H9 (cell line): ENCODE data around the gene SKAP1. TPM values are rescaled to one million over a fixed set of nuclear protein-coding genes. Genes with fewer than 3 reads are reported as not detected.

Experiments used
- DNase-seq: peaks from one replicate; pipeline ENCODE4 v3.0.0-alpha.2; 2017
- H2AFZ ChIP-seq: one replicate; pipeline ENCODE4 v1.6.1; 2013; ENCODE audit warnings: mild to moderate bottlenecking, low read length, control low read depth, moderate library complexity
- H2AK5ac ChIP-seq: 2 replicates; pipeline ENCODE4 v1.6.1; 2013; ENCODE audit warnings: low read length, control low read depth, mixed read lengths; ENCODE audit not compliant: insufficient read length
- H2BK120ac ChIP-seq: one replicate; pipeline ENCODE4 v1.6.1; 2013; ENCODE audit warnings: low read depth, mild to moderate bottlenecking, low read length, control low read depth, inconsistent platforms; ENCODE audit not compliant: poor library complexity, severe bottlenecking
- H2BK12ac ChIP-seq: 2 replicates; pipeline ENCODE4 v1.6.1; 2013; ENCODE audit warnings: low read length, control low read depth, mixed read lengths, low read depth; ENCODE audit not compliant: insufficient read length
- H2BK15ac ChIP-seq: 2 replicates; pipeline ENCODE4 v1.6.1; 2013; ENCODE audit warnings: low read depth, low read length, control low read depth
- H2BK20ac ChIP-seq: one replicate; pipeline ENCODE4 v1.6.1; 2013; ENCODE audit warnings: low read depth, mild to moderate bottlenecking, low read length, control low read depth, inconsistent platforms; ENCODE audit not compliant: poor library complexity, severe bottlenecking
- H2BK5ac ChIP-seq: 2 replicates; pipeline ENCODE4 v1.6.1; 2013; ENCODE audit warnings: low read length, control low read depth, mixed read lengths; ENCODE audit not compliant: insufficient read length
- H3K14ac ChIP-seq: 2 replicates; pipeline ENCODE4 v1.6.1; 2013; ENCODE audit warnings: low read length, control low read depth; ENCODE audit not compliant: insufficient read depth
- H3K18ac ChIP-seq: 2 replicates; pipeline ENCODE4 v1.6.1; 2013; ENCODE audit warnings: low read depth, mild to moderate bottlenecking, mixed read lengths, low read length, control low read depth; ENCODE audit not compliant: insufficient read length
- H3K23ac ChIP-seq: 2 replicates; pipeline ENCODE4 v1.6.1; 2013; ENCODE audit warnings: low read length, control low read depth, mixed read lengths, low read depth; ENCODE audit not compliant: insufficient read length
- H3K23me2 ChIP-seq: 2 replicates; pipeline ENCODE4 v1.6.1; 2013; ENCODE audit warnings: low read depth, mild to moderate bottlenecking, mixed read lengths, low read length, control low read depth; ENCODE audit not compliant: insufficient read length, poor library complexity, severe bottlenecking
- H3K27ac ChIP-seq: 2 replicates; pipeline ENCODE4 v1.5.1; 2013; ENCODE audit warnings: low read length, control low read depth, mixed read lengths, low read depth; ENCODE audit not compliant: insufficient read length
- H3K27me3 ChIP-seq: 2 replicates; pipeline ENCODE4 v1.6.1; 2013; ENCODE audit warnings: low read length, control low read depth, inconsistent platforms; ENCODE audit not compliant: insufficient read depth
- H3K4ac ChIP-seq: 2 replicates; pipeline ENCODE4 v1.6.1; 2013; ENCODE audit warnings: low read depth, mild to moderate bottlenecking, control low read depth, inconsistent platforms, low read length, moderate library complexity
- H3K4me1 ChIP-seq: 2 replicates; pipeline ENCODE4 v1.6.1; 2013; ENCODE audit warnings: low read length, control low read depth, inconsistent platforms; ENCODE audit not compliant: insufficient read depth
- H3K4me2 ChIP-seq: 2 replicates; pipeline ENCODE4 v1.6.1; 2013; ENCODE audit warnings: low read length, control low read depth, mixed read lengths; ENCODE audit not compliant: insufficient read length, insufficient read depth
- H3K56ac ChIP-seq: 2 replicates; pipeline ENCODE4 v1.6.1; 2013; ENCODE audit warnings: low read depth, mild to moderate bottlenecking, mixed read lengths, low read length, control low read depth; ENCODE audit not compliant: insufficient read length
- H3K79me1 ChIP-seq: 2 replicates; pipeline ENCODE4 v1.6.1; 2013; ENCODE audit warnings: low read depth, mild to moderate bottlenecking, moderate library complexity, low read length, control low read depth, inconsistent platforms; ENCODE audit not compliant: insufficient read depth, poor library complexity, severe bottlenecking
- H3K79me2 ChIP-seq: 2 replicates; pipeline ENCODE4 v1.6.1; 2013; ENCODE audit warnings: low read length, control low read depth, inconsistent platforms; ENCODE audit not compliant: insufficient read depth
- H3K9ac ChIP-seq: 2 replicates; pipeline ENCODE4 v1.6.1; 2013; ENCODE audit warnings: low read length, control low read depth, mixed read lengths; ENCODE audit not compliant: insufficient read length; ENCODE audit errors: extremely low read depth
- H3K9me3 ChIP-seq: one replicate; pipeline ENCODE4 v1.6.1; 2013; ENCODE audit warnings: low read depth, low read length, inconsistent platforms; ENCODE audit not compliant: control insufficient read depth
- H3T11ph ChIP-seq: one replicate; pipeline ENCODE4 v1.6.1; 2013; ENCODE audit warnings: mild to moderate bottlenecking, low read length, control low read depth, inconsistent platforms
- H4K20me1 ChIP-seq: one replicate; pipeline ENCODE4 v1.6.1; 2013; ENCODE audit not compliant: control insufficient read depth, insufficient read length, insufficient read depth
- H4K5ac ChIP-seq: 2 replicates; pipeline ENCODE4 v1.6.1; 2013; ENCODE audit warnings: low read depth, mild to moderate bottlenecking, mixed read lengths, low read length, control low read depth; ENCODE audit not compliant: insufficient read length
- H4K8ac ChIP-seq: replicated peaks from 2 replicates; pipeline ENCODE4 v1.6.1; 2013; ENCODE audit warnings: low read length, control low read depth, mixed read lengths, low read depth; ENCODE audit not compliant: insufficient read length
- H4K91ac ChIP-seq: 2 replicates; pipeline ENCODE4 v1.6.1; 2013; ENCODE audit warnings: low read depth, mild to moderate bottlenecking, moderate library complexity, mixed read lengths, low read length, control low read depth; ENCODE audit not compliant: insufficient read length
- H3K27ac Mint-ChIP-seq, 3 experiments: 2 replicates in 2 of 3; 3 replicates in 1 of 3; pipeline ENCODE4 v1.8.0; 2020 to 2021; ENCODE audit warnings: mixed read lengths in 3 of 3, mild to moderate bottlenecking in 1 of 3, moderate library complexity in 1 of 3
- H3K27me3 Mint-ChIP-seq: 2 replicates; pipeline ENCODE4 v1.8.0; 2021; ENCODE audit warnings: low read depth, mild to moderate bottlenecking, moderate library complexity, mixed read lengths
- H3K36me3 Mint-ChIP-seq, 3 experiments: 2 replicates in 2 of 3; 3 replicates in 1 of 3; pipeline ENCODE4 v1.8.0; 2020 to 2021; ENCODE audit warnings: low read depth in 3 of 3, mixed read lengths in 3 of 3; ENCODE audit not compliant: insufficient read depth in 1 of 3
- H3K4me1 Mint-ChIP-seq, 2 experiments: 2 replicates each; pipeline ENCODE4 v1.8.0; 2020; ENCODE audit warnings: mixed read lengths in 2 of 2
- H3K4me3 Mint-ChIP-seq, 2 experiments: 2 replicates in 1 of 2; 3 replicates in 1 of 2; pipeline ENCODE4 v1.8.0; 2020 to 2021; ENCODE audit warnings: mild to moderate bottlenecking in 2 of 2, mixed read lengths in 2 of 2, moderate library complexity in 1 of 2
- H3K9me3 Mint-ChIP-seq, 2 experiments: 2 replicates in 1 of 2; 3 replicates in 1 of 2; pipeline ENCODE4 v1.8.0; 2020; ENCODE audit warnings: mild to moderate bottlenecking in 2 of 2, mixed read lengths in 2 of 2, moderate library complexity in 1 of 2
- WGBS: extraction: QIAGEN DNeasy Blood & Tissue Kit; methylation state at CpG from one replicate; pipeline ENCODE4 v1.1.7; 2013; ENCODE audit warnings: missing lambda C conversion rate, low lambda C conversion rate, mixed read lengths; ENCODE audit not compliant: insufficient read length; ENCODE audit errors: extremely low coverage; 5-methylcytosine and 5-hydroxymethylcytosine counted together
- total RNA-seq: library from RNA; stranded (reverse); gene quantifications from 2 replicates; pipeline ENCODE4 v1.2.1, GENCODE V29; 2021
- TF ChIP-seq, protein P1 (sequence below): fragments of 200-600 bp; sonication (generic); conservative IDR thresholded peaks from 3 replicates; pipeline ENCODE4 v1.8.0; 2021; ENCODE audit warnings: antibody characterized with exemption, mild to moderate bottlenecking

SKAP1 gene
- total RNA-seq, 1 experiment from 2014 or later, result not detected

DNA sequence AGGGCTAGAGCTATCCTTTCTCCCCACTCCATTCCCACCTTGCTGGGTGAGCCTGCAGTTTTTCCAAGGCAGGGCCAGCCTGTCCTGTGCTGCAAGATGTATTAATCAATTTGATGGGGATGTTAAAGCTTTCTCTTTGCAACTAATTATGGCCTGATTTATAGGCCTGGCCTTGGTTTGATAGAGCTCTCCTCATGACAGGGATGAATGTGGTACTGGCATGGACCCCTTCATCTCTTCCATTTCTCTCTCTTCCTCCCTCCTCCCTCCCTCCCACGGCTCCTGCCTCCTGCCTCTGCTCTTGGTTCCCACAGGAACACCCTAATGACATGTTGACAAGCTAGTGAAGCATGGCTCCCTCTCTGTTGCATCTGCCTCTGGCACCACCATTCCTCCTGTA is 47.2 kb upstream of the SKAP1 start:
- Histone ChIP-seq H3K9ac (no peak overlapping the region), H3K27ac (no peak overlapping the region), H2BK15ac (no peak overlapping the region), H3K14ac (no peak overlapping the region), H2BK120ac (no peak overlapping the region), H4K20me1 (no peaks in the 10 kb centered on the region), H2AFZ (no peak overlapping the region), H3K18ac (no peak overlapping the region), H3K23me2 (no peaks in the 10 kb centered on the region), H3K27me3 (no peaks in the 10 kb centered on the region), H3K9me3 (no peaks in the 10 kb centered on the region), H3K4me1 (peaks cover 3% of the 10 kb centered on the region), H3K4me2 (no peak overlapping the region), H2AK5ac (no peak overlapping the region), H4K91ac (no peak overlapping the region), H3K79me2 (no peaks in the 10 kb centered on the region), H4K5ac (no peak overlapping the region), H3K4ac (no peak overlapping the region), H3K56ac (no peak overlapping the region), H3K79me1 (no peaks in the 10 kb centered on the region), H2BK12ac (no peak overlapping the region), H2BK5ac (no peak overlapping the region), H2BK20ac (no peak overlapping the region), H4K8ac (no peak overlapping the region), H3T11ph (no peak overlapping the region), H3K23ac (no peak overlapping the region)
- no CpG with 5 or more reads among the region's 1 CpG for WGBS
- DNase-seq, result no peak
- Mint-ChIP-seq H3K4me1 (peaks cover 7 to 9% of the 10 kb centered on the region in 2 experiments), H3K27me3 (peaks cover 45% of the 10 kb centered on the region), H3K4me3 (no peak overlapping the region), H3K36me3 (no peaks in the 10 kb centered on the region), H3K27ac (no peak overlapping the region), H3K9me3 (no peaks in the 10 kb centered on the region)
- TF ChIP-seq, protein P1, sequence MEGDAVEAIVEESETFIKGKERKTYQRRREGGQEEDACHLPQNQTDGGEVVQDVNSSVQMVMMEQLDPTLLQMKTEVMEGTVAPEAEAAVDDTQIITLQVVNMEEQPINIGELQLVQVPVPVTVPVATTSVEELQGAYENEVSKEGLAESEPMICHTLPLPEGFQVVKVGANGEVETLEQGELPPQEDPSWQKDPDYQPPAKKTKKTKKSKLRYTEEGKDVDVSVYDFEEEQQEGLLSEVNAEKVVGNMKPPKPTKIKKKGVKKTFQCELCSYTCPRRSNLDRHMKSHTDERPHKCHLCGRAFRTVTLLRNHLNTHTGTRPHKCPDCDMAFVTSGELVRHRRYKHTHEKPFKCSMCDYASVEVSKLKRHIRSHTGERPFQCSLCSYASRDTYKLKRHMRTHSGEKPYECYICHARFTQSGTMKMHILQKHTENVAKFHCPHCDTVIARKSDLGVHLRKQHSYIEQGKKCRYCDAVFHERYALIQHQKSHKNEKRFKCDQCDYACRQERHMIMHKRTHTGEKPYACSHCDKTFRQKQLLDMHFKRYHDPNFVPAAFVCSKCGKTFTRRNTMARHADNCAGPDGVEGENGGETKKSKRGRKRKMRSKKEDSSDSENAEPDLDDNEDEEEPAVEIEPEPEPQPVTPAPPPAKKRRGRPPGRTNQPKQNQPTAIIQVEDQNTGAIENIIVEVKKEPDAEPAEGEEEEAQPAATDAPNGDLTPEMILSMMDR, result no peak
